HUES6 (cell line): Measurements from ENCODE around the gene ADGRB2.

Experiments used
- H3K27ac ChIP-seq: 2 replicates; pipeline ENCODE4 v1.7.0; 2013; ENCODE audit warnings: low read depth, mild to moderate bottlenecking, low read length, inconsistent platforms
- H3K27me3 ChIP-seq: 2 replicates; pipeline ENCODE4 v1.6.1; 2013; ENCODE audit warnings: low read length; ENCODE audit not compliant: control insufficient read depth, insufficient read depth
- H3K36me3 ChIP-seq: 2 replicates; pipeline ENCODE4 v1.6.1; 2013; ENCODE audit warnings: low read length; ENCODE audit not compliant: control insufficient read depth, insufficient read depth
- H3K4me1 ChIP-seq: 2 replicates; pipeline ENCODE4 v1.6.1; 2013; ENCODE audit warnings: low read length; ENCODE audit not compliant: control insufficient read depth, insufficient read depth
- H3K4me3 ChIP-seq: 2 replicates; pipeline ENCODE4 v1.5.1; 2013; ENCODE audit warnings: low read depth, low read length
- H3K9ac ChIP-seq: one replicate; pipeline ENCODE4 v1.6.1; 2013; ENCODE audit warnings: mild to moderate bottlenecking, low read length
- H3K9me3 ChIP-seq: 2 replicates; pipeline ENCODE4 v1.6.1; 2013; ENCODE audit warnings: low read depth, low read length; ENCODE audit not compliant: control insufficient read depth, insufficient read depth

The ADGRB2 gene, protein sequence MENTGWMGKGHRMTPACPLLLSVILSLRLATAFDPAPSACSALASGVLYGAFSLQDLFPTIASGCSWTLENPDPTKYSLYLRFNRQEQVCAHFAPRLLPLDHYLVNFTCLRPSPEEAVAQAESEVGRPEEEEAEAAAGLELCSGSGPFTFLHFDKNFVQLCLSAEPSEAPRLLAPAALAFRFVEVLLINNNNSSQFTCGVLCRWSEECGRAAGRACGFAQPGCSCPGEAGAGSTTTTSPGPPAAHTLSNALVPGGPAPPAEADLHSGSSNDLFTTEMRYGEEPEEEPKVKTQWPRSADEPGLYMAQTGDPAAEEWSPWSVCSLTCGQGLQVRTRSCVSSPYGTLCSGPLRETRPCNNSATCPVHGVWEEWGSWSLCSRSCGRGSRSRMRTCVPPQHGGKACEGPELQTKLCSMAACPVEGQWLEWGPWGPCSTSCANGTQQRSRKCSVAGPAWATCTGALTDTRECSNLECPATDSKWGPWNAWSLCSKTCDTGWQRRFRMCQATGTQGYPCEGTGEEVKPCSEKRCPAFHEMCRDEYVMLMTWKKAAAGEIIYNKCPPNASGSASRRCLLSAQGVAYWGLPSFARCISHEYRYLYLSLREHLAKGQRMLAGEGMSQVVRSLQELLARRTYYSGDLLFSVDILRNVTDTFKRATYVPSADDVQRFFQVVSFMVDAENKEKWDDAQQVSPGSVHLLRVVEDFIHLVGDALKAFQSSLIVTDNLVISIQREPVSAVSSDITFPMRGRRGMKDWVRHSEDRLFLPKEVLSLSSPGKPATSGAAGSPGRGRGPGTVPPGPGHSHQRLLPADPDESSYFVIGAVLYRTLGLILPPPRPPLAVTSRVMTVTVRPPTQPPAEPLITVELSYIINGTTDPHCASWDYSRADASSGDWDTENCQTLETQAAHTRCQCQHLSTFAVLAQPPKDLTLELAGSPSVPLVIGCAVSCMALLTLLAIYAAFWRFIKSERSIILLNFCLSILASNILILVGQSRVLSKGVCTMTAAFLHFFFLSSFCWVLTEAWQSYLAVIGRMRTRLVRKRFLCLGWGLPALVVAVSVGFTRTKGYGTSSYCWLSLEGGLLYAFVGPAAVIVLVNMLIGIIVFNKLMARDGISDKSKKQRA (N-terminal part only)

DNA sequence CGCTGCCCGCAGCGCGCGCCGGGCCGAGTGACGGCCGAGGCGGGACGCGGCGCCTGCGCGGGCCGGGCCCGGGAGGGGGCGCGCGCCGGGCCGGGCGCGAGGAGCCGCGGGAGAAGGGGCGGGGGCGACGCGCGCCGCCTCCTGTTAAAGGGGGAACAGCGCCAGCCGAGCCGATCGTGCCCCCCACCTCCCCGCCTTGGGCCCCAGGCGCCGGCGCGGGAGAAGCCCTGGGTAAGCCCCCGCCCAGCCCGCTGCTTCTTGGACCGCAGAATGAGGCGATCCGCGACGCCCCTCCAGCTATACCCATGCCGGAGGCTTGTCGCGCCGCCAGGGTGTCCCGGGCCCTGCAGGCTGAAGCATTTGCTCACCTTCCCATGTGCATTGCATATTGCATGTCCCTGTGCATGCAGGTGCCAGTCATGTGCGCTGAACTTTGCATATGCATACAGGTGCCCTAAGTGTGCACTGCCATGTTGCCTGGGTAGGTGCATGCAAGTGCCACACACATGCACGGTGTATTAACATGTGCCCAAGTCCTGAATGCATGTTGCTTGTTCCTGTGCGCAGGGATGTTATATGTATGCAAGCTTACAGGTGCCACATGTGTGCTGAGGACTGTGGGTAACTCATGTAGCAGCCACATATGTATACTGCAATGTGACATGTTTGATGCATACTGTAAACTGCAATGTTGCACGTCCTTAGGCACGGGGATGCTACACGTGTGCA is at the start of gene ADGRB2:
ADGRB2 (minus strand) TSS at position 29 of the 729 bp plus-strand sequence. CDS start 7,119 bp downstream, outside the sequence.
- H3K27me3 ChIP-seq: peaks cover 35% of the 10 kb centered on the region
- H3K9ac ChIP-seq: no peak within 1 kb of the TSS
- H3K4me1 ChIP-seq: peaks cover 53% of the 10 kb centered on the region
- H3K4me3 ChIP-seq: peak within 1 kb of the TSS; percentile 66
- H3K27ac ChIP-seq: no peak within 1 kb of the TSS
- H3K36me3 ChIP-seq: no peaks in the 10 kb centered on the region
- H3K9me3 ChIP-seq: no peaks in the 10 kb centered on the region

DNA sequence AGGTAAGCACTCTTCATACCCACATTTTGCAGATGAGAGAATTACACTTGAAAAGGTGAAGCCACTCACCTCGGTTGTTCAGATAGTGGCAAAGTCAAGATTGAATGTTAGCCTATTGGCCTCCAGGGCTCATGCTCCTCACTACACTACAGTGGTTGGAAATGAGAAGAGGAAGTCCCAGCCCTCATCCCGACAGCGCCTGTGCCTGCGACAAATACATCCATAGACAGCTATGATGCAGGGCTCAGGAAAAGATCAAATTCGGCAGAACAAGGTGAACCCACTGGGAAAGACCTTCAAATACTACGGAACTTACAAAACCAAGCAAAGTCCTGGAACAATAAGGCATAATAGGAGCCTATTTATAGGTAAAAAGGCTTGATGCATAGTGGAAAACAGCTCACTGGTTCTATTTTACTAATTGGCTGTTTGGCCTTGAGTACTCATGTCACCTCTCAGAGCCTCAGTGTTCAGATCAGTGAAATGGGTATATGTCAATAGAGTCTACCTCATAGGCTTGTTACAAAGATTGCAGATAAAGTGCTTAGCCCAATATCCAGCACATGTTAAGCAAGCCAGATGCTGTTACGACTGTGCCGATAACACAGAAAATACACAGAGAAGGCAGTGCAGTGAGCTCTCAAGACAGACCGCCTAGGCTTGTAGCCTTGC is 48.2 kb upstream of the ADGRB2 start:
- Histone ChIP-seq H3K36me3 (no peaks in the 10 kb centered on the region), H3K27me3 (no peaks in the 10 kb centered on the region), H3K9ac (no peak overlapping the region), H3K4me3 (no peak overlapping the region), H3K27ac (no peak overlapping the region), H3K4me1 (peaks cover 6% of the 10 kb centered on the region; the same call in 1 of the 2 replicates), H3K9me3 (no peaks in the 10 kb centered on the region)

GRCh38 chr1:31811605-31812004 is 47.5 kb upstream of the ADGRB2 start:
- Histone ChIP-seq H3K36me3 (no peaks in the 10 kb centered on the region), H3K4me1 (peaks cover 6% of the 10 kb centered on the region; the same call in 1 of the 2 replicates), H3K27ac (no peak overlapping the region), H3K27me3 (no peaks in the 10 kb centered on the region), H3K9ac (no peak overlapping the region), H3K4me3 (no peak overlapping the region), H3K9me3 (peaks cover 5% of the 10 kb centered on the region; the same call in 1 of the 2 replicates)

- H3K27ac ChIP-seq: no peak overlapping the region
- 0 out of 2 replicates have a peak, but pooled peaks cover 4% of the 10 kb centered on the region for H3K4me1 ChIP-seq
- H3K9ac ChIP-seq: no peak overlapping the region
- H3K4me3 ChIP-seq: no peak overlapping the region
- no peaks in the 10 kb centered on the region for H3K36me3 ChIP-seq
- H3K27me3 ChIP-seq: no peaks in the 10 kb centered on the region
- peaks cover 5% of the 10 kb centered on the region; the same call in 1 of the 2 replicates for H3K9me3 ChIP-seq
Observed at GRCh38 chr1:31809698-31810097, 45.6 kb upstream of the ADGRB2 start.

GRCh38 chr1:31807273-31808048 is 43.3 kb upstream of the ADGRB2 start:
- Histone ChIP-seq H3K9ac (no peak overlapping the region), H3K4me1 (0 out of 2 replicates have a peak, but pooled peaks cover 4% of the 10 kb centered on the region), H3K27me3 (no peaks in the 10 kb centered on the region), H3K36me3 (no peaks in the 10 kb centered on the region), H3K4me3 (no peak overlapping the region), H3K27ac (no peak overlapping the region), H3K9me3 (peaks cover 5% of the 10 kb centered on the region; the same call in 1 of the 2 replicates)

DNA sequence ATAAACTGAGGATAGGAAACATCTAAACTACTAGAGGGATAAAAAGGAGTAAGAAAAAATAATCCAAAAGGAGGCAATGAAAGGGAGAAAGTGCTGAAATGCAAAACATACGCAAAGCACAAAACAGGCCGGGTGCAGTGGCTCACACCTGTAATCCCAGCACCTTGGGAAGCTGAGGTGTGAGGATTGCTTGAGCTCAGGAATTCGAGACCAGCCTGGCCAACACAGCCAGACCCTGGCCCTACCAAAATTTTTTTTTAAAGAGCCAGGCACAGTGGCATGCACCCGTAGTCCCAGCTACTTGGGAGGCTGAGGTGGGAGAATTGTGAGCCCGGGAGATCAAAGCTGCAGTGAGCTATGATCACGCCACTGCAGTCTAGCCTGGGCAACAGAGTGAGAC is 41.2 kb upstream of the ADGRB2 start:
- Histone ChIP-seq H3K9me3 (peaks cover 5% of the 10 kb centered on the region; the same call in 1 of the 2 replicates), H3K9ac (no peak overlapping the region), H3K36me3 (no peaks in the 10 kb centered on the region), H3K27me3 (no peaks in the 10 kb centered on the region), H3K4me3 (no peak overlapping the region), H3K4me1 (peaks cover 9% of the 10 kb centered on the region; the same call in 1 of the 2 replicates), H3K27ac (no peak overlapping the region)

GRCh38 chr1:31804098-31804497 is 40.0 kb upstream of the ADGRB2 start:
- H3K9ac ChIP-seq: no peak overlapping the region
- no peaks in the 10 kb centered on the region for H3K36me3 ChIP-seq
- peaks cover 17% of the 10 kb centered on the region; the same call in 1 of the 2 replicates for H3K4me1 ChIP-seq
- H3K9me3 ChIP-seq: peaks cover 5% of the 10 kb centered on the region; the same call in 1 of the 2 replicates
- H3K4me3 ChIP-seq: no peak overlapping the region
- no peak overlapping the region for H3K27ac ChIP-seq
- H3K27me3 ChIP-seq: no peaks in the 10 kb centered on the region

GRCh38 chr1:31803610-31804009 is 39.5 kb upstream of the ADGRB2 start:
- Histone ChIP-seq H3K27me3 (no peaks in the 10 kb centered on the region), H3K4me1 (peaks cover 22% of the 10 kb centered on the region; the same call in 1 of the 2 replicates), H3K36me3 (no peaks in the 10 kb centered on the region), H3K27ac (no peak overlapping the region), H3K4me3 (no peak overlapping the region), H3K9me3 (peaks cover 5% of the 10 kb centered on the region; the same call in 1 of the 2 replicates), H3K9ac (no peak overlapping the region)
